ENCODE results near the gene MAMDC4. TPM values are rescaled to one million over a fixed set of nuclear protein-coding genes. Genes with fewer than 3 reads are reported as not detected.

The MAMDC4 gene
- total RNA-seq, 1 experiment from 2014 or later = 6.3 TPM

GRCh38 chr9:136814725-136815421, 37.3 kb upstream of the MAMDC4 start:
- no peak overlapping the region for H3K27ac ChIP-seq (ENCODE audit: low read length)
- in situ Hi-C loops (cut with HindIII; ENCODE audit: low pct_unique_long_range_greater_than_20kb, low sequenced_read_pairs) = no loop called here
- peaks cover 4% of the 10 kb centered on the region; the same call in 1 of the 2 replicates for H3K4me1 ChIP-seq (ENCODE audit: control insufficient read depth, insufficient read depth, low read length)
- DNase-seq (ENCODE audit: low read depth, low spot score) = no peak
- no peaks in the 10 kb centered on the region for H3K27me3 ChIP-seq (ENCODE audit: control insufficient read depth, insufficient read depth, low read length)
- ChIA-PET POLR2A (no interaction called here), CTCF (no interaction called here)
- intact Hi-C loops (cut with micrococcal nuclease; ENCODE audit: unreplicated experiment) = no loop called here
- peaks cover 4% of the 10 kb centered on the region; the same call in 1 of the 2 replicates for H3K36me3 ChIP-seq (ENCODE audit: control insufficient read depth, insufficient read depth, low read length)
- no peak overlapping the region for H3K4me3 ChIP-seq (ENCODE audit: low read depth in 2 of 2, low read length in 2 of 2)
- no TSS peak for BruUV-seq (replicated peaks)
- H3K9me3 ChIP-seq (ENCODE audit: control insufficient read depth, insufficient read depth, low read depth, low read length) = no peaks in the 10 kb centered on the region
- no peak for TF ChIP-seq SIN3A (IDR thresholded peaks at IDR 0.05; ENCODE audit: borderline replicate concordance, insufficient read depth, low read depth, low read length)
- no peak for TF ChIP-seq TCF7L2 (IDR thresholded peaks at IDR 0.05; ENCODE audit: low read depth, low read length)
- TF ChIP-seq CTCF (IDR thresholded peaks at IDR 0.05) = no peak
- TF ChIP-seq, protein P1, sequence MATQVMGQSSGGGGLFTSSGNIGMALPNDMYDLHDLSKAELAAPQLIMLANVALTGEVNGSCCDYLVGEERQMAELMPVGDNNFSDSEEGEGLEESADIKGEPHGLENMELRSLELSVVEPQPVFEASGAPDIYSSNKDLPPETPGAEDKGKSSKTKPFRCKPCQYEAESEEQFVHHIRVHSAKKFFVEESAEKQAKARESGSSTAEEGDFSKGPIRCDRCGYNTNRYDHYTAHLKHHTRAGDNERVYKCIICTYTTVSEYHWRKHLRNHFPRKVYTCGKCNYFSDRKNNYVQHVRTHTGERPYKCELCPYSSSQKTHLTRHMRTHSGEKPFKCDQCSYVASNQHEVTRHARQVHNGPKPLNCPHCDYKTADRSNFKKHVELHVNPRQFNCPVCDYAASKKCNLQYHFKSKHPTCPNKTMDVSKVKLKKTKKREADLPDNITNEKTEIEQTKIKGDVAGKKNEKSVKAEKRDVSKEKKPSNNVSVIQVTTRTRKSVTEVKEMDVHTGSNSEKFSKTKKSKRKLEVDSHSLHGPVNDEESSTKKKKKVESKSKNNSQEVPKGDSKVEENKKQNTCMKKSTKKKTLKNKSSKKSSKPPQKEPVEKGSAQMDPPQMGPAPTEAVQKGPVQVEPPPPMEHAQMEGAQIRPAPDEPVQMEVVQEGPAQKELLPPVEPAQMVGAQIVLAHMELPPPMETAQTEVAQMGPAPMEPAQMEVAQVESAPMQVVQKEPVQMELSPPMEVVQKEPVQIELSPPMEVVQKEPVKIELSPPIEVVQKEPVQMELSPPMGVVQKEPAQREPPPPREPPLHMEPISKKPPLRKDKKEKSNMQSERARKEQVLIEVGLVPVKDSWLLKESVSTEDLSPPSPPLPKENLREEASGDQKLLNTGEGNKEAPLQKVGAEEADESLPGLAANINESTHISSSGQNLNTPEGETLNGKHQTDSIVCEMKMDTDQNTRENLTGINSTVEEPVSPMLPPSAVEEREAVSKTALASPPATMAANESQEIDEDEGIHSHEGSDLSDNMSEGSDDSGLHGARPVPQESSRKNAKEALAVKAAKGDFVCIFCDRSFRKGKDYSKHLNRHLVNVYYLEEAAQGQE (IDR thresholded peaks at IDR 0.05; ENCODE audit: insufficient read depth in 1 of 2, low read depth in 2 of 2, low read length in 1 of 2) = no peak
- TF ChIP-seq POLR2AphosphoS5 (IDR thresholded peaks at IDR 0.05; ENCODE audit: low read depth, low read length) = no peak
- ATAC-seq = no peak

- Histone ChIP-seq H3K36me3 (ENCODE audit: control insufficient read depth, insufficient read depth, low read length) (0 out of 2 replicates have a peak, but pooled peaks cover 2% of the 10 kb centered on the region), H3K4me1 (ENCODE audit: control insufficient read depth, insufficient read depth, low read length) (no peaks in the 10 kb centered on the region), H3K4me3 (ENCODE audit: low read depth in 2 of 2, low read length in 2 of 2) (no peak overlapping the region), H3K9me3 (ENCODE audit: control insufficient read depth, insufficient read depth, low read depth, low read length) (no peaks in the 10 kb centered on the region), H3K27ac (ENCODE audit: low read length) (no peak overlapping the region), H3K27me3 (ENCODE audit: control insufficient read depth, insufficient read depth, low read length) (no peaks in the 10 kb centered on the region)
- ATAC-seq (no peak), DNase-seq (ENCODE audit: low read depth, low spot score) (no peak)
- intact Hi-C loops (cut with micrococcal nuclease; ENCODE audit: unreplicated experiment) (no loop called here), in situ Hi-C loops (cut with HindIII; ENCODE audit: low pct_unique_long_range_greater_than_20kb, low sequenced_read_pairs) (no loop called here)
- ChIA-PET CTCF (no interaction called here), POLR2A (no interaction called here)
- TF ChIP-seq TCF7L2 (IDR thresholded peaks at IDR 0.05; ENCODE audit: low read depth, low read length) (no peak), SIN3A (IDR thresholded peaks at IDR 0.05; ENCODE audit: borderline replicate concordance, insufficient read depth, low read depth, low read length) (no peak), POLR2AphosphoS5 (IDR thresholded peaks at IDR 0.05; ENCODE audit: low read depth, low read length) (no peak)
- BruUV-seq (replicated peaks) = no TSS peak
These were observed 36.7 kb upstream of the MAMDC4 start for GRCh38 chr9:136815422-136815782.
